Endothelial cell of umbilical vein (primary cell): ENCODE data around the gene METTL26. TPM values are rescaled to one million over a fixed set of nuclear protein-coding genes. Genes with fewer than 3 reads are reported as not detected.

Experiments used
- BruUV-seq: library from RNA; stranded (reverse); fragments of 400-500 nt; replicated peaks from 2 replicates; lab custom pipeline; 2021; lab: Mats Ljungman, UMichigan
- CTCF ChIA-PET: fragments of 300-600, 350-600 bp; sonication (Branson Sonifier 250); formaldehyde crosslinking; loops from one replicate; lab custom pipeline; 2021; ENCODE audit warnings: antibody characterized with exemption, inconsistent platforms; lab: Charles Lee
- POLR2A ChIA-PET: fragments of 300-600, 350-600 bp; sonication (Branson Sonifier 250); formaldehyde crosslinking; loops from one replicate; lab custom pipeline; 2021; ENCODE audit warnings: antibody characterized with exemption, inconsistent platforms; lab: Charles Lee
- DNase-seq: peaks from one replicate; pipeline ENCODE4 v3.0.0-alpha.2; 2011; ENCODE audit warnings: low read depth, low spot score
- FAIRE-seq: peaks from 2 replicates; lab custom pipeline; 2011; peaks lifted over from hg19 to GRCh38; lab: Jason Lieb, UNC
- H2AFZ ChIP-seq: 2 replicates; pipeline ENCODE4 v1.6.0; 2012; ENCODE audit warnings: low read depth, low read length, control low read depth, inconsistent platforms
- H3K27ac ChIP-seq: 2 replicates; pipeline ENCODE4 v1.5.1; 2011; ENCODE audit warnings: low read depth, mild to moderate bottlenecking, control low read depth, low read length, moderate library complexity; ENCODE audit not compliant: insufficient read depth
- H3K27me3 ChIP-seq, 2 experiments: 2 replicates each; pipeline versions ENCODE4 v1.6.0 to v1.6.1; 2011; ENCODE audit warnings: low read length in 2 of 2, mixed read lengths in 1 of 2; ENCODE audit not compliant: control insufficient read depth in 2 of 2, insufficient read depth in 2 of 2
- H3K36me3 ChIP-seq, 2 experiments: 2 replicates in 1 of 2; 3 replicates in 1 of 2; pipeline ENCODE4 v1.5.1; 2011; ENCODE audit warnings: low read length in 2 of 2, mild to moderate bottlenecking in 1 of 2, moderate library complexity in 1 of 2; ENCODE audit not compliant: control insufficient read depth in 2 of 2, insufficient read depth in 2 of 2; ENCODE audit errors: extremely low read depth in 1 of 2
- H3K4me1 ChIP-seq: 3 replicates; pipeline ENCODE4 v1.5.1; 2011; ENCODE audit warnings: mild to moderate bottlenecking, low read length; ENCODE audit not compliant: control insufficient read depth, insufficient read depth; ENCODE audit errors: extremely low read depth
- H3K4me2 ChIP-seq: 2 replicates; pipeline ENCODE4 v1.6.1; 2011; ENCODE audit warnings: low read length, control low read depth, mixed read lengths; ENCODE audit not compliant: insufficient read depth
- H3K4me3 ChIP-seq, 3 experiments: fragments of 200-600 bp in 1 of 3; sonication (generic), shearing (Covaris generic) in 1 of 3; replicated peaks in 1 of 3; 2 replicates each; pipeline ENCODE4 v1.5.1; 2011 to 2016; ENCODE audit warnings: control low read depth in 3 of 3, low read length in 3 of 3, mild to moderate bottlenecking in 2 of 3, inconsistent platforms in 1 of 3, low read depth in 1 of 3, moderate library complexity in 1 of 3; ENCODE audit not compliant: insufficient read depth in 1 of 3
- H3K79me2 ChIP-seq: 2 replicates; pipeline ENCODE4 v1.6.0; 2012; ENCODE audit warnings: low read length, inconsistent platforms; ENCODE audit not compliant: control insufficient read depth, insufficient read depth
- H3K9ac ChIP-seq: replicated peaks from 2 replicates; pipeline ENCODE3; 2011; ENCODE audit warnings: low read length, control low read depth; ENCODE audit not compliant: insufficient read depth; ENCODE audit errors: extremely low read depth
- H3K9me1 ChIP-seq: replicated peaks from 3 replicates; pipeline ENCODE4 v1.6.0; 2011; ENCODE audit warnings: mild to moderate bottlenecking, low read length; ENCODE audit not compliant: control insufficient read depth, insufficient read depth; ENCODE audit errors: extremely low read depth
- H3K9me3 ChIP-seq: replicated peaks from 2 replicates; pipeline ENCODE4 v1.5.1; 2012; ENCODE audit warnings: low read length, inconsistent platforms; ENCODE audit not compliant: control insufficient read depth, insufficient read depth
- H4K20me1 ChIP-seq: replicated peaks from 2 replicates; pipeline ENCODE3; 2011; ENCODE audit warnings: mild to moderate bottlenecking, low read length; ENCODE audit not compliant: control insufficient read depth, insufficient read depth; ENCODE audit errors: extremely low read depth
- CTCF ChIP-seq, 2 donors: IDR thresholded peaks; 1 replicate in 1 of 2; 2 replicates in 1 of 2; pipeline ENCODE4 v1.5.1; 2011; ENCODE audit warnings: low read length in 2 of 2, mild to moderate bottlenecking in 2 of 2, moderate library complexity in 2 of 2, control low read depth in 1 of 2, inconsistent platforms in 1 of 2, low read depth in 1 of 2; ENCODE audit not compliant: insufficient read depth in 1 of 2; ENCODE audit errors: extremely low read depth in 1 of 2
- EZH2 ChIP-seq: IDR thresholded peaks from 2 replicates; pipeline ENCODE4 v1.6.1; 2012; ENCODE audit warnings: borderline replicate concordance, low read depth, mild to moderate bottlenecking, moderate library complexity, low read length, inconsistent platforms; ENCODE audit not compliant: severe bottlenecking
- FOS ChIP-seq: IDR thresholded peaks from 2 replicates; pipeline ENCODE4 v1.6.1; 2011; ENCODE audit warnings: mild to moderate bottlenecking, low read length, moderate library complexity, borderline replicate concordance; ENCODE audit not compliant: insufficient read depth
- GATA2 ChIP-seq: IDR thresholded peaks from 2 replicates; pipeline ENCODE4 v1.7.0; 2011; ENCODE audit warnings: low read depth, mild to moderate bottlenecking, moderate library complexity, mixed read lengths, low read length; ENCODE audit not compliant: insufficient read length, insufficient read depth
- JUN ChIP-seq: IDR thresholded peaks from 2 replicates; pipeline ENCODE4 v1.6.1; 2011; ENCODE audit warnings: borderline replicate concordance, low read depth; ENCODE audit not compliant: insufficient read length, insufficient read depth
- MAX ChIP-seq: IDR thresholded peaks from 2 replicates; pipeline ENCODE4 v1.6.1; 2011; ENCODE audit not compliant: insufficient read depth, insufficient read length
- MYC ChIP-seq: IDR thresholded peaks from one replicate; pipeline ENCODE4 v1.6.1; 2011; ENCODE audit warnings: mild to moderate bottlenecking, low read depth, low read length
- POLR2A ChIP-seq: IDR thresholded peaks from 2 replicates; pipeline ENCODE4 v1.6.1; 2012; ENCODE audit warnings: low read depth, mild to moderate bottlenecking, control low read depth, low read length
- POLR2AphosphoS5 ChIP-seq: IDR thresholded peaks from 2 replicates; pipeline ENCODE4 v1.6.1; 2012; ENCODE audit warnings: low read depth, mild to moderate bottlenecking, control low read depth, low read length, moderate library complexity; ENCODE audit not compliant: insufficient read depth
- dilution Hi-C: fragments of 300-500 bp; cut with MboI; formaldehyde crosslinking; loops from one replicate; pipeline ENCODE4 v1.15.0; 2019; ENCODE audit warnings: low sequenced_read_pairs; ENCODE audit not compliant: extremely low pct_ligation_motif_present
- intact Hi-C: fragments of 100-400 bp; cut with micrococcal nuclease; formaldehyde crosslinking; loops from one replicate; pipeline ENCODE4 v1.10.0; 2022
- polyA plus RNA-seq, 4 experiments: library from polyadenylated mRNA; depleted of rRNA in 3 of 4; stranded (reverse) in 3 of 4; unstranded in 1 of 4; fragments of >200 nt; gene quantifications; 2 replicates each; pipeline versions ENCODE4 v1.2.1 to v1.2.3, GENCODE V29; 2011 to 2012; ENCODE audit warnings: missing spikeins in 1 of 4
- total RNA-seq: library from RNA; stranded (reverse); gene quantifications from 2 replicates; pipeline ENCODE4 v1.2.3, GENCODE V29; 2021

Gene METTL26
- total and polyA plus RNA-seq, 2 donors (not counting 3 experiments of a cell fraction or from before 2014, with no cell fraction given): 114 to 138 TPM

- H3K4me1 ChIP-seq: peaks cover 8% of the 10 kb centered on the region
- H3K4me2 ChIP-seq: no peak overlapping the region
- dilution Hi-C loops (no loop called here), intact Hi-C loops (no loop called here)
- H3K4me3 ChIP-seq: no peak overlapping the region
- no peak overlapping the region for H2AFZ ChIP-seq
- DNase-seq: no peak
- TF ChIP-seq MAX (no peak), FOS (no peak), POLR2AphosphoS5 (no peak), EZH2 (no peak), MYC (no peak), CTCF (IDR thresholded peaks at IDR 0.05; ENCODE audit: extremely low read depth in 1 of 2, insufficient read depth in 1 of 2, low read depth in 1 of 2, low read length in 2 of 2) (no peak), POLR2A (no peak), JUN (no peak), GATA2 (no peak)
- BruUV-seq: no TSS peak
- H3K36me3 ChIP-seq: peaks cover 3 to 17% of the 10 kb centered on the region in 2 experiments
- no peaks in the 10 kb centered on the region for H3K9me1 ChIP-seq
- POLR2A ChIA-PET: no interaction called here
- no peaks in the 10 kb centered on the region for H3K27me3 ChIP-seq
- CTCF ChIA-PET: interaction anchor here (0.9 to 1.5 kb wide), 4 partner anchors 9 to 97 kb away, joined by 3 to 6 read pairs (median 3); partner anchors contain the start of genes METTL26 and RHOT2
- H3K27ac ChIP-seq: no peak overlapping the region
- H4K20me1 ChIP-seq: no peaks in the 10 kb centered on the region
- H3K9ac ChIP-seq: no peak overlapping the region
- no peak for FAIRE-seq
- H3K79me2 ChIP-seq: peaks cover 10% of the 10 kb centered on the region
- no peaks in the 10 kb centered on the region for H3K9me3 ChIP-seq
Measured at GRCh38 chr16:676565-676902, 40.4 kb upstream of the METTL26 start.
